M059J (cell line): ENCODE measurements around the gene CLSTN2. TPM values are rescaled to one million over a fixed set of nuclear protein-coding genes. Genes with fewer than 3 reads are reported as not detected.

Experiments
- DNase-seq: peaks from one replicate; pipeline ENCODE4 v3.0.0-alpha.2; 2012; ENCODE audit warnings: low read depth
- total RNA-seq: library from RNA; depleted of rRNA; stranded (reverse); fragments of >200 nt; shearing (Covaris generic); gene quantifications from 2 replicates; pipeline ENCODE4 v1.2.3, GENCODE V29; 2014

The CLSTN2 gene
- total RNA-seq, 1 experiment from 2014 or later: 7.6 TPM

- DNase-seq: no peak
These were observed 649.6 kb downstream of the CLSTN2 start for GRCh38 chr3:140584549-140584948.

- DNase-seq: peak; percentile 21
These were observed 650.8 kb downstream of the CLSTN2 start for GRCh38 chr3:140585828-140586227.

GRCh38 chr3:140586311-140586710, 651.3 kb downstream of the CLSTN2 start:
- no peak for DNase-seq

DNA sequence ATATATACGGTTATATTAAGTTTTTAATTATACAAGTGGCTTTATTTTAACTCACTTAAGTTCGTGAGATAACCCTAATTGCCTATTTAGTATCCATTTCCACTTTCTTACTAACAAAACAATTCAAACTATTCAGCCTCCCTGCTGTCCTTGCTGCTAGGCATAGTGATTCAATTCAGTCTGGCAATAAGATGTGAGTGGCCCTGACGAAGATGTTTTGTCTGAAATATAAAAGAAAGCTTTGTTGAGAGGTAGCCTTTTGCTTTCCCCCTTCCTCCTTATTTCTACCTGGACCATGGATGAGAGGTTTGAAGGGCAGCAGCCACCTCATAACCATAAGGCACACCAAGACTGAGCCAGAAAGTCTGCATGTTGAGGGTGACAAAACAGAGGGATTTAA, 653.6 kb downstream of the CLSTN2 start:
- DNase-seq: no peak

DNA sequence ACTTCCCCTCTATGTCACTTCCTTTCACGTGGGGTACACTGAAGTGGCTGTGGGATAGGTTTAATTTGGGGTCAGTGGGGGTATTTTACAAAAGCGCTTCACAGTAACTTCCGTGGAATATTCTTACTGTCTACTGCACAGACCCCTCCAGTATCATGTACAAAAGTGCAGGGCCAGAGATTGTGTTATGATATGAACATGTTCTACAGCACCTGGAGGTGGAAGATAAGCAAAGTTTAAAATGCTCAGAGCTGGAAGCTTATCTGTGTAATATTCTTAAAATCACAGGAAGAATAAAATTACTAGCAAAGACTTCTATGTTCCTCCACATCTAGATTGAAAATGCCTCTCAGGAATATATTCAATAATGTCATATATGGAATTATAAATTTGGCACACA, 658.8 kb downstream of the CLSTN2 start:
- no peak for DNase-seq

DNA sequence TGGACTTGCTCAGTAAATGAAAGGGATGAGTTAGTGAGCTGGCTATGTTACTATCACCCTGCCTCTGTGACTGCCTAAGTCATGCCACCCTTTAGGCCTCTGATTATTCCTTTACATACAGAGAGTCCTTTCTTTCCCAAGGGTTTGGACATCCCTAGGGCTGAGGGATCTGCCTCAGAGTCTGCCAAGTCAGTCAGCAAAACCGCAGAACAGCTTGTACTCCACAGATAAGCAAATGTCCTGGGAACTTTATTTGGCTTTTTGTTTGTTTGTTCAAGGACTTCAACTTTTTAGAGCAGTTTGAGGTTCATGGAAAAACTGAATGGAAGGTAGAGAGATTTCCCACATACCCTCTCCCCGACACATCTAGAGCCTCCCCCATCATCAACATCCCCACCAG, 660.3 kb downstream of the CLSTN2 start:
- DNase-seq: peak; percentile 62

GRCh38 chr3:140597364-140597763, 662.4 kb downstream of the CLSTN2 start:
- no peak for DNase-seq

GRCh38 chr3:140597792-140598191, 662.8 kb downstream of the CLSTN2 start:
- no peak for DNase-seq

DNA sequence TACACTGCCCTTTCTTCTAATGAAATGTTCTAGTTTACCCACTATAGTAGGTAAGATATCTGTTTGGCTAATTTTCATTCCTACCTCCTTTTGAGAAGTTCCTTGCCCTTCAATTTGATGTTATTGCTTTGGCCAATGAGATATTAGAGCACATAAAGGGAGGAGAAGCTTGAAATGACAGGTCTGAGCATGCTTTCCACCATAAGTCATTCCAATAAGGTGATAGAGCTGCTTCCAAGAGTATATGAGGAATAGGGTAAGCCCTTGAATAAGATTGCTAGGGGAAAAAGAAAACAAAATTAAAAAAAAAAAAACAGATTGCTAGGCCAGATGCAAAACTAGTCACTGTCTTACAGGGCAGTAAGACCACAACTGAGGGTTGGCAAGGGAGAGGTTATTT, 664.0 kb downstream of the CLSTN2 start:
- no peak for DNase-seq

- no peak for DNase-seq
These were observed 664.5 kb downstream of the CLSTN2 start for GRCh38 chr3:140599496-140599895.

GRCh38 chr3:140601881-140602280, 666.9 kb downstream of the CLSTN2 start:
- DNase-seq: no peak

DNA sequence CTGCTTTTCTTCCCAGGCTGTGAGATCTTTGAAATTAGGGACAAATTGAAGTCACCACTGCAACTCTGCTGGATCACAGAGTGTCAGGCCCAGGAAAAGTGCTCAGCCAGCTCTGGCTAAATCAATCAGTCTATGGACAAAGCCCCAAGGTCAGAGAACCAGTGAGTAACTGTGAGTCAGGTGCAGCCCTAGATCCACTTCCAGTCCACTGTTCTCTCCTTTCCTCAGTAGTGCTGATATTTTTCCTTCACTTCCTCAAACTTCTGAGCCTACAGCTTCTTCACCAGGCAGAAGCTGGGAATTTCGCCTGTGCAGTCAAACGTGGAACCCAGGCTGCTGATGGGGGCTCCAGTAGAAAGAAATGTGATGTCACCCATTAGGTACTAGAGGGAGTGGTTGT, 667.8 kb downstream of the CLSTN2 start:
- DNase-seq: peak; percentile 12

GRCh38 chr3:140603766-140604165, 668.8 kb downstream of the CLSTN2 start:
- DNase-seq: no peak

DNA sequence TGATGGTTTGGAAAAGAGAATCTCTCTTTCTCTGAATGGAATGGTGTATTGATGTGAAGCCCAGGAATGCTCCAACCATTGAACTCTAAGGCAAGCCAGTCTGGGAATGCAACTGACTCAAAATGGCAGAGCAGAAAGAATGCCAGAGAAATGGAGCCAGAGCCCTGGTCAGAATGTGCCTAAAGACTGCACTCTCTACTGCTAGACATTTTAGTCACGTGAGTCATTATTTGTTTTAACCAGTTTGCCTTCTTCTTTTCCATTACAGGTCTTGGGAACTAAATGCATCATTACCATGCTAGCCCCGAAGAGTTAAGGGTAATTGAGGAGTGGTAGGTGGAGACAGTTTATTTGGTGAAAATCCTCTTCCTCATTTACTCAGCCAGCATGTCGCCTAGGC, 675.6 kb downstream of the CLSTN2 start:
- DNase-seq: peak; percentile 18

- DNase-seq: no peak
These were observed 679.0 kb downstream of the CLSTN2 start for GRCh38 chr3:140614001-140614400.

DNA sequence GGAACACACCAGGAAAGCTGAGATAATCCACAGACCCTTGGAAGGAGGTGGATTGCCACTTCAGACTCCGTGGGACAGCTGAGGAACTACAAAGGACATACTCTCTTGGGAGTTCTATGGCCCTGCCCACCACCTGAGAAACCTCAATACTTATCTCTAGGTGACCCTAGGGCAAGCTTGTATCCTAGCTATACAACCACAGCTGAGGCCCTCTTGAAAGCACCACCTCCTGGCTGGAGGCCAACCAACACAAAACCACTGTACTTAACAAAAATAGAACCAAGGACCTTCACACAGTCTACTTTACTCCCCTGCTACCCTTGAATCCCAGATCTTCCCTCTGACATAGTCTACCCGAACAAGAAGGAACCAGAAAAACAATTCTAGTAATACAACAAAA, 682.1 kb downstream of the CLSTN2 start:
- no peak for DNase-seq

DNA sequence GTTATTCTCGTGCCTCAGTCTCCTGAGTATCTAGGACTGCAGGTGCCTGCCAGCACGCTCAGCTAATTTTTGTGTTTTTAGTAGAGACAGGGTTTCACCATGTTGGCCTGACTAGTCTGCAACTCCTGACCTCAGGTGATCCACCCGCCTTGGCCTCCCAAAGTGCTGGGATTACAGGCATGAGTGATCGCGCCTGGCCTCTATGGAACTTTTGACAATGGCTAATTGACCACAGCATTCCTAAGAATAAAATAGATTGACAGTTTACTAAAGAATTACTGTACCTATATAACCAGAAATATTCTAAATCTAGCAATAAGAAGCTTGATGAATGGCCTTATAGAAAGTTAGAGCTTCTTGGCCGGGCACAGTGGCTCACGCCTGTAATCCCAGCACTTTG, 691.9 kb downstream of the CLSTN2 start:
- no peak for DNase-seq
